Effector CD4-positive, alpha-beta T cell (primary cell): ENCODE measurements around the gene FOXK1.
"Not testable (repeated sequence)": the region's sequence is repeated elsewhere in the genome, so short reads cannot be mapped to it uniquely, and the experiment has no call there.

ENCODE experiments used
- DNase-seq: peaks from one replicate; pipeline ENCODE4 v3.0.0-alpha.2; 2020
- total RNA-seq: gene quantifications from one replicate; lab custom pipeline; 2026; lab: John Stamatoyannopoulos, UW

The FOXK1 gene
- 188 reads per million, percentile 92 among the genes with 10 or more reads in this experiment for total RNA-seq

DNA sequence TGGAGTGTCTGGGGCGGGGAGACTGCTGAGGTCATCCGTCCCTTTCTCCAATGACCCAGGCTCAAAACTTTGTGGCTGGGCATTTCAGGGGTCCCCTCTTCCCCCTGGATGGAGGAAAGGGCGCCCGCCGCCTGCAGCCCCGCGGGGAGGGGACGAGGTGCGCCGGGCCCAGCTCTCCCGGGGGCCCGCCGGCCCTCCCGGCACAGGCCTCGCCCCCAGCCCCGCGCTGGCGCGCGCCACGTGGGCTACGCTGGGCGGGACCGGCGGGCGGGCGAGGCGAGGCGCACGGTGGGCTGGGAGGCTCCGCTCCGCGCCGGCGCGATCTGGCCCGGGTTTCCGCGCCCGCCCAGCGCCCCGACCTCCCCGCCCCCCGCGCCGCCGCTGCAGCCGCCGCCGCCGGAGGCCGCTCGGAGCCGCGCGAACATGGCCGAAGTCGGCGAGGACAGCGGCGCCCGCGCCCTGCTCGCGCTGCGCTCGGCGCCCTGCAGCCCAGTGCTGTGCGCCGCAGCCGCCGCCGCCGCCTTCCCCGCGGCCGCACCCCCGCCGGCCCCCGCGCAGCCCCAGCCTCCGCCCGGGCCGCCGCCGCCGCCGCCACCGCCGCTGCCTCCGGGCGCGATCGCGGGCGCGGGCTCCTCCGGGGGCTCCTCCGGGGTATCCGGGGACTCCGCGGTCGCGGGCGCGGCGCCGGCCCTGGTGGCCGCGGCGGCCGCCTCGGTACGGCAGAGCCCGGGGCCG is at the start of gene FOXK1:
FOXK1 (plus strand) TSS at position 410 of the 735 bp plus-strand sequence; CDS start at position 424, 14 bp downstream.
- DNase-seq: peak; percentile 71

DNA sequence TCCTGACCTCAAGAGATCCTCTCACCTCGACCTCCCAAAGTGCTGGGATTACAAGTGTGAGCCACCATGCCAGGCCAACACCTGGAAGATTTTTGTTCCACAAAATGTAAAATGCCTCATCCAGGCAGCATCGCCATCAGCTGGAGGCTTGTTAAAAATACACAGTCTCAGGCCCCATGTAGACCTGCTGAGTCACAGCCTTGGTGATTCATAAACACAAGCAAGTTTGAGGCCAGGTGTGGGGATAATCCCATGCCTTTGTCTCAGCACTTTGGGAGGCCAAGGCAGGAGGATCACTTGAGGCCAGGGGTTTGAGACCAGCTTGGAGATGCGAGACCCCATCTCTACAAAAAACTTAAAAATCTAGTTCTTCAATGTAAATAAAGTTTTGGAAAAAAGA is 49.1 kb upstream of the FOXK1 start:
- no peak for DNase-seq

GRCh38 chr7:4634166-4634565 is 47.9 kb upstream of the FOXK1 start:
- DNase-seq: no peak

DNA sequence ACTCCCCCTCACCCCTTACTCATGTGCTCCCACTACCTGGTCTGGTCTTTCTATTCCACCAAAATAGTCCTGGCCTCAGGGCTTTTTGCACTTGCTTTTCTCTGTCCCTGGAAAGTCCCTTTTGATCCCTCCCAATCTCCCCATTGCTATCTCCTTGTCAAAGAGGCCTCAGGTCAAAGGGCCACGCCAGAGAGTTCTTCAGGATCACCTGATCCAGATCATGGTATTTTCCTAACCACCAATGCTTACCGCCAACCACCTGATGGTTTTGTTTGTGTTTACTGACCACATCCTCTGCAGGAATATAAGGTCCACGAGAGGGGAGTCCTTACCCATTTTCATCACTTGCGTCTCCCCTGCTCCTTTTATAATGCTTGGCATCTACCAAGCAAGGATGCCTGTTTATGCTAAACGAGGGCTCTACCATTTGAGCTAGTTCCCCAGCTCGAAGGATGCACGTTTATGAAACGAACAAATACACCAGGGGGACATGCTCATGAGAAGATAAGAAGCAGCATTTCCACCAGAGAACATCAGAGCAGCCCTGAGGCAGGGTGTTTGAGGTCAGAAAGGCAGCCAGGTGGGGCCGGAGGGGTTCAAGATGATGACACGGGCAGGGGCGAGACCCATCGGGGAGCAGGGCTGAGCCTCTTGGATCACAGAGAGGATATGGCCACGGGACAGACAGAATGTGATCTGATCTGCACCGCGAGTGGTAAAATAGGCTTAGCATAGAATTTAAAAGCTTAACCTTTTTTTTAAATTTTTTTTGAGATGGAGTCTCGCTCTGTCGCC is 43.1 kb upstream of the FOXK1 start:
- DNase-seq: no peak

DNA sequence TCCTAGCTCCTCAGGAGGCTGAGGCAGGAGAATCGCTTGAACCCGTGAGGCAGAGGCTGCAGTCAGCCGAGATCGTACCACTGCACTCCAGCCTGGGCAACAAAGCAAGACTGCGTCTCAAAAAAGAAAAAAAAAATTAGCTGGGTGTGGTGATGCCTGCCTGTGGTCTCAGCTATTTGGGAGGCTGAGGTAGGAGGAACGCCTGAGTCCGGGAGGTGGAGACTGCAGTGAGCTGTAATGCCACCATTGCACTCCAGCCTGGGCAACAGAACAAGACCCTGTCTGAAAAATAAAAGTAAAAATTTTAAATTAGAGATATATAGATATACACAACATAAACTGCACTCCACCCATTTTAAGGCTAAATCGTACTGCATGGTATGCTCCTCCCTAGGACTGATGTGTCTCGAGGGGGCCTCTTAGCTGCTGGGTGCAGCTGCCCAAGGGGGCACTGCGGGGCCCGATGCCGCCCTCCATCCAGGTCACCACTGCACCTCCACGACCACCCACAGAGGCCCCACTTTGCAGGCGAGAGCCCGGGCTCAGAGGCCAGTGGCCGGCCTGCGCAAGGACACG is 40.9 kb upstream of the FOXK1 start:
- DNase-seq: no peak

GRCh38 chr7:4641667-4642467 is 40.2 kb upstream of the FOXK1 start:
- DNase-seq: peak; percentile 91

DNA sequence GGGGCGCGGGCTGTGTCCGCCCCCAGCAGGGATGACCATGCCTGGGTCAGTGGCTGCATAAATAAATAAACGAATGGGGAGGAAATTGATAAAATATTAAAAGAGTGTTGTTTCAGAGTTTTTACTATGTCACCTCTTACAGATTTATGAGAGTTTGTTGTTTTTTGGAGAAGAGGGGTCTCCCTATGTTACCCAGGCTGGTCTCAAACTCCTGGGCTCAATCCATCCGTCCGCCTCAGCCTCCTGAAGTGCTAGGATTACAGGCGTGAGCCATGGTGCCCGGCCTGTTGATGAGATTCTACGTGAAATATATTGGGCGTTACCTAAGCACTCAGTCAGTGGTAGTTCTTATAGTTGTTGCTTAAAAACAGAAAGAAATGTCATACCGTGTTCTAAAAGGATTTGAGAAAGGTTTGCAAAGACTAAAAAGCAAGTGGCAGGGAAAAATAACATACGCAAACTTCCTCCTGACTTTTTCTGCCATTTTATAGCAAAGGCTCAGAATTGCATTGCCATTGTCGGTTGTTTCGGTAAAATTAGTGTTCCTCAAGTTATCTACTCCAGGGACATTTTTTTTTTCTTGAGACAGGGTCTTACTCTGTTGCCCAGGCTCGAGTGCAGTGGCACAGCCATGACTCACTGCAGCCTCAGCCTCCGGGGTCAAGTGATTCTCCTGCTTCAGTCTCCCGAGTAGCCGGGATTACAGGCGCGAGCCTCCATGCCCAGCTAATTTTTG is 39.5 kb upstream of the FOXK1 start:
- DNase-seq: no peak

DNA sequence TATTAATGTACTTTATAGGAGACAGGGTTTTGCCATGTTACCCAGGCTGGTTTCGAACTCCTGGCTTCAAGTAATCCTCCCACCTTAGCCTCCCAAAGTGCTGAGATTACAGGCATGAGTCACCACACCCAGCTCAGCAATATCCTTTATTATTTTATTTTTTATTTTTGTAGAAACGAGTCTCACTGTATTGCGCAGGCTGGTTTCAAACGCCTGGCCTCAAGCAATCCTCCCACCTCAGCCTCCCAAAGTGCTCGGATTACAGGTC is 39.0 kb upstream of the FOXK1 start:
- not testable (repeated sequence) for DNase-seq

DNA sequence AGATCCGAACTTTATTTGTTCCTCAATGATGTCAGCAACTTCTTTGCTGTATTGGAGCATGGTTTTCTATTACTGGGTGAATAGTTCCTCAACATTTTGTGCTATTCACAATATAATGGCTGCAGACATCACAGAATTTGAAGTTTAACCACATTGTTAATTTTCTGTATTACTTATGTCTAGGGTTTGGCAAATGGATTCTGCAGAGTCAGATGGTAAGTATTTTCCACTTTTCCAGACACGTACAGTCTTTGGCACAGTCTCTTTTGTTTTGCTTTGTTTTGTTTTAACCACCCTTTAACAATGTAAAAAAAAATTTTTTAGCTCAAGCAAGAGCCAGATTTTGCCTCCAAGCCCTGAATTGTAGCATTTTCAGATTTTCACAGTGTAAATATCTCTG is 36.8 kb upstream of the FOXK1 start:
- DNase-seq: no peak

DNA sequence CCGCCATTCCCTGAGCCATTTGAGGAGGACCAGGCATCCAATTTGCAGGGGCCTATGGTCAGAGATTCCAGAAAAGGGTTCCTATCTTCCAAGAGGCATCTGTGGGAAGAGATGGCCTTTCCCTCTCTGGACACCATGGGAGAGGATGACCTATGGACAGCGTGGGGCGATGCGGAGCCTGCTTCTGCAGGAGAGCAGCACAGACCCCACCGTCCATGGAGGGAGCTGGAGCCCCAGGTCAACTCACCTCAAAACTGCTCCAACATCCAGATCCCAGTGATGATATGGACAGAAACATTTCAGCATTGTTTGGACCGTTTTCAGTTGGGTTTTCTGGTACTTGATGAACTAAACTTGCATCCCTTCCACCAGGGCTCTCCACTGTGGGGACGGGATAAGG is 34.0 kb upstream of the FOXK1 start:
- no peak for DNase-seq

DNA sequence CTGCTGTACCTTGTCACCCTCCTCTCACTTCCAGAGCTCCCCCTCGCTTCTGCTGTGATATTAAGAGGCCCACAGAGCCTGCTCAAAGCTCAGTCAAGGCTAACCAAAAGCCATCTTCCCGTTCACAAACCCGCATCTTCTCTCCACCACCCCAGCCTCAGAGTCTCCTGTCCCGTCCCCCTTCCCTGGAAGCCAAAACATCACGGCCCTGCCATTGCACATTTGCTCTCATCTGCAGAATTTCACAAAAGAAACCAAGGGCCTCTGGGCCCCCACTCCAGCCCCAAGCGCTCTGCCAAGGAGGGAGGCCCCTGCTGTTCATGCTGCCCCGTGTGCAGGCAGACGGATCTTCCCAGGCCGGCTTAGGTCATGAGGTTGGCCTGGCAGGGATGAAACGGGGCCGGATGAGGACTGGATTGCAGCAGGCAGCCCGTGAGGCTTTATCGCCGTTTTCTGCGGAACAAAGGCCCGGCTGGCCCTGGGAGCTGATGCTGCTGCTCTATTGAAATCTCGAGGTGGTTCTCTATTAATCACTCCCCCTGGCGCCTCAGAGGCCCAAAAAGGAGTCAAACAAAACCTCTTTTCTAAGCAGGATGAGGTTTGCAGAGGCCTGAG is 31.6 kb upstream of the FOXK1 start:
- DNase-seq: no peak

GRCh38 chr7:4653771-4654170 is 28.3 kb upstream of the FOXK1 start:
- DNase-seq: no peak

GRCh38 chr7:4655311-4655710 is 26.8 kb upstream of the FOXK1 start:
- DNase-seq: no peak

DNA sequence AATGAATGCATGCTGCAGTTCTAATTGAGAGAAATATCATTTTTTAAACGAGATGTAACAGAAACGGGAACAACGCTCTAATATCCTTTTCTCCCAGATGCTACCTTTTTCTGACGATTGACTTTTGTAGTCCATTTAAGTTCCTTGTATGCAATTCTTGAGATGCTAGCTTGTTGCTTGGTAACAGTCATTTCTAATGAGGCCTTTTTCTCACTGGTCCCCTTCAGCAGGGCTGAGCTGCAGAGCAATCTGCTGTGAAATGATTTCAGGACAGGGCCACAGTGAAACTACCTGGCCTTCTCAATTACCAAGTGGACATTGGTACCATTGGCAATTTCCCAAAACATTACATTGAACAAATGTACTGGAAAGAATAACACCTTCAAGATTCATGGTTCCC is 26.2 kb upstream of the FOXK1 start:
- DNase-seq: no peak

GRCh38 chr7:4657640-4658417 is 24.3 kb upstream of the FOXK1 start:
- DNase-seq: no peak

DNA sequence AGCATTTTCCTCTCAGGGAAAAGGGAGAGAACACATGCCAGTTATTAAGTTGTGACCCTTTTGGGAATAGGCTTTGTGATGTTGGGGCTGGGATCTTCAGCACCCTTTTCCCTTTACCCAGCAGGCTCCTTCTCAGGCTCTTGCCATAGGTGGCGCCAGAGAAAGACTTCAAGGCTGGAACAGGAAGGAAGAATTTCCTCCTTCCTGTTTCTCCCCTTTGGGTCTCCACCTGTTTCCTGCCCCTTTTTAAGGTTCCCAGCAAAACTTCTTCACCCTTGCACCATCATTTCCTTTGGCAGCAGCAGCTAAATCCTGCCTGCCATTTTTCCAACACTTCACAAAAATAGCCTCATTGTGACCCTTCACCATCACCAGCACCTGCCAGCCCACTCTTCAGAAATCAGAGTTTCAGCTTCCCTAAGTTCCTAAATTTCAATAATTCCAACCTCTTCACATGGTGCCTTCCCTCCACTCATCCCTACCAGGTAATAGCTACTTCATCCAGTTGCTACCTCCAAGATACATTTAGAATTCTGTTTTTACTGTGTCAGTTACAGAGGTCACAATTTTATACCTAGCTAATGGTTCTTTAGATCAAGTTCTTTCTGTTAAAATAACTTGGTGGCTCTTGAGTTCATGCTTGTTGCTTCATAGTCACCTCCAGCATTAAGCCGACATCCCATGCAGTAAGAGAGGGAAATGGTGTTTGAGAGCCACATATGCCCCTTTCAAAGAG is 22.4 kb upstream of the FOXK1 start:
- no peak for DNase-seq

DNA sequence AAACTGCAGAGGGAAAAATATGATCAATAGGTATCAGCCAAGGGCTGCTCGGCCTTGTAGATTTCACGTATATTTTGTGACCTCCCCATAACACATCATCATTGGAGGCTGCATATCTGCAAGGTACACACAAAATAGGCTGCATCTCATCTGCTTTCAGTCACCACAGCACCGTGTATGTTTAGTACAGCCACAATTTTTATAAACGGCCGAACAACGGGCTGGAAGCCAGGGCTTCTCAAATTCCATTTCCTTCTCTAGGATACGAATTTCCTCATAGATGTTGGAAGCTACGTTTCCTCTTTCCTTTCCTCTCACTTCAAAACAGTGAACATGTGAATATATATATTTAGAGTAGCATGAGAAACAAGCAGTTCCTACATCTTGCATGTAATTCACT is 20.2 kb upstream of the FOXK1 start:
- no peak for DNase-seq

DNA sequence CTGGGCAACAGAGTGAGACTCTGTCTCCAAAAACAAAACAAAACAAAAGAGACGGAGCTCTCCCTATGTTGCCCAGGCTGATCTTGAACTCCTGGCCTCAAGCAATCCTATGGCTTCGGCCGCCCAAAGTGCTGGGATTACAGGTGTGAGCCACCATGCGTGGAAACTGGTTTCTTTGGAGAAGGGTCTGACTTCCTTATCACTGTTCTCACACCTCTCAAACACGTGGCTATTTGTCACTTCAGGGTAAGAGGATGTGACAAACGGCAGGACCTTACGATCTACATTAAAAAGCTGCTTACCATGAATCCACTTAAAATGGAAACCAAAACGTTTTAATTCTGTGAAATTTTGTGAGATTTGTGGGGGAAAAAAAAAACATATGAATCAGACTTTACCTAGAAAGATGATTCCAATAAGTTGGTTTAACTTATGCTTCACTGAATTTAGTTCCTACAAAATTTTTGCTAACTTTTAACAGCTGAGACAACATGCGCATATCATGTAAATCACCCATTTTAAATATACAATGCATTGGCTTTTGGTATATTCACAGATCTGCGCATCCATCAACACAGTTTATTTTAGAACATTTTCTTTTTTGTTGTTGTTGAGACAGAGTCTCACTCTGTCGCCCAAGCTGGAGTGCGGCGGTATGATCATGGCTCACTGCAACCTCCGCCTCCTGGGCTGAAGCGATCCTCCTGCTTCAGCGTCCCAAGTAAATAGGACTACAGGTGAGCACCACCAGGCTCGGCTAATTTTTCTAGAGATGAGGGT is 18.7 kb upstream of the FOXK1 start:
- no peak for DNase-seq

- DNase-seq: no peak
Observed at GRCh38 chr7:4665661-4666060, 16.4 kb upstream of the FOXK1 start.
